GM19099 (cell line): Measurements from ENCODE around the gene C1D.

Experiments
- POLR2A ChIP-seq: IDR thresholded peaks from 3 replicates; pipeline ENCODE4 v1.6.1; 2011; ENCODE audit warnings: low read depth; ENCODE audit not compliant: insufficient read length; ENCODE audit errors: extremely low read depth

The C1D gene

GRCh38 chr2:68086166-68086565 lies 23.4 kb upstream of the C1D start:
- no peak for TF ChIP-seq POLR2A

- TF ChIP-seq POLR2A: no peak
Observed at GRCh38 chr2:68083346-68083745, 20.5 kb upstream of the C1D start.

- TF ChIP-seq POLR2A: no peak
Observed at GRCh38 chr2:68074050-68074449, 11.2 kb upstream of the C1D start.

GRCh38 chr2:68060652-68061051 lies 2.2 kb downstream of the C1D start:
- TF ChIP-seq POLR2A: no peak

GRCh38 chr2:68059784-68060525 lies 2.8 kb downstream of the C1D start:
- TF ChIP-seq POLR2A: no peak

GRCh38 chr2:68057658-68058396 lies 5.0 kb downstream of the C1D start:
- TF ChIP-seq POLR2A: no peak

- TF ChIP-seq POLR2A: no peak
Observed at GRCh38 chr2:68052717-68053422, 9.9 kb downstream of the C1D start.

GRCh38 chr2:68050353-68050752 lies 12.5 kb downstream of the C1D start:
- TF ChIP-seq POLR2A: no peak

GRCh38 chr2:68046642-68047240 lies 16.1 kb downstream of the C1D start:
- TF ChIP-seq POLR2A: no peak

GRCh38 chr2:68046224-68046623 lies 16.6 kb downstream of the C1D start:
- no peak for TF ChIP-seq POLR2A

- no peak for TF ChIP-seq POLR2A
Observed at GRCh38 chr2:68045342-68045741, 17.5 kb downstream of the C1D start.

GRCh38 chr2:68044099-68044498 lies 18.7 kb downstream of the C1D start:
- no peak for TF ChIP-seq POLR2A

GRCh38 chr2:68043695-68044094 lies 19.1 kb downstream of the C1D start:
- TF ChIP-seq POLR2A: no peak

GRCh38 chr2:68043032-68043431 lies 19.8 kb downstream of the C1D start:
- no peak for TF ChIP-seq POLR2A

GRCh38 chr2:68041704-68042245 lies 21.0 kb downstream of the C1D start:
- TF ChIP-seq POLR2A: no peak
